Large intestine (tissue), 3 donors: ENCODE results near the gene ANKS1A. TPM values are rescaled to one million over a fixed set of nuclear protein-coding genes. Genes with fewer than 3 reads are reported as not detected.
"Not testable (repeated sequence)": the region's sequence is repeated elsewhere in the genome, so short reads cannot be mapped to it uniquely, and the experiment has no call there.

Source experiments
- DNase-seq, 2 donors: peaks; one replicate each; pipeline versions ENCODE4 v3.0.0 to v3.0.0-alpha.2; 2013
- H3K27ac ChIP-seq: one replicate; pipeline ENCODE4 v1.5.1; 2013; ENCODE audit warnings: low read length
- H3K27me3 ChIP-seq: 2 replicates; pipeline ENCODE4 v1.6.1; 2013; ENCODE audit warnings: low read length; ENCODE audit not compliant: control insufficient read depth, insufficient read depth
- H3K36me3 ChIP-seq: 2 replicates; pipeline ENCODE4 v1.6.1; 2013; ENCODE audit warnings: low read length; ENCODE audit not compliant: control insufficient read depth, insufficient read depth
- H3K4me1 ChIP-seq: one replicate; pipeline ENCODE4 v1.6.1; 2013; ENCODE audit warnings: low read length; ENCODE audit not compliant: control insufficient read depth, insufficient read depth
- H3K4me3 ChIP-seq: one replicate; pipeline ENCODE4 v1.5.1; 2013; ENCODE audit warnings: low read length
- H3K9me3 ChIP-seq: one replicate; pipeline ENCODE4 v1.6.1; 2013; ENCODE audit warnings: mild to moderate bottlenecking, low read depth, low read length, moderate library complexity; ENCODE audit not compliant: control insufficient read depth
- WGBS: methylation state at CpG from one replicate; pipeline ENCODE4 v1.1.5; 2013; ENCODE audit warnings: low lambda C conversion rate; ENCODE audit not compliant: insufficient coverage; 5-methylcytosine and 5-hydroxymethylcytosine counted together
- polyA plus RNA-seq: library from polyadenylated mRNA; unstranded; fragments of 120-200 nt; gene quantifications from one replicate; pipeline ENCODE4 v1.2.1, GENCODE V29; 2013

Gene ANKS1A
- polyA plus RNA-seq, 1 donor = 26.5 TPM

GRCh38 chr6:34897716-34898115 is 8.7 kb downstream of the ANKS1A start:
- no peak for DNase-seq
- peaks cover 2% of the 10 kb centered on the region for H3K36me3 ChIP-seq
- whole genome bisulfite sequencing = no CpG with 5 or more reads among the region's 1 CpG
- H3K27ac ChIP-seq = no peak overlapping the region
- no peaks in the 10 kb centered on the region for H3K27me3 ChIP-seq
- no peaks in the 10 kb centered on the region for H3K9me3 ChIP-seq
- H3K4me3 ChIP-seq = no peak overlapping the region
- peaks cover 16% of the 10 kb centered on the region for H3K4me1 ChIP-seq

DNA sequence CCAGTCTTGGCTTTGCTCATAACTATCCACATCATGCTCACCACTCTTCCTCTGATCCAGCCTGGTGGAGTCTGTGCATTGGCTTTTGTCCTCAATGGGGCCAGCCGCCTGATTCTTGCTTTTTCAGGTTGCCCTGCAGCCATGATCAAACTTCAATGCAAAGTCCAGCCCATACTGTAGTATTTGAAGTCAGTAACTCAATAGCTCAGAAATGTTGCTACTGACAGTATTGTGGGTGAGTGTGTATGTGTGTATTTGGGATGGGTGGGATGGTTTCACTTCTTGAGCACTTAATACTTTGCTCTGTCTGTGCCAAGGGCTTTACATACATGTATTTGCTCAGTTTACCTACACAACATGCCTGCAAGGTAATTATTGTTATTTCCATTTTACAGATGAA is 10.7 kb downstream of the ANKS1A start:
- H3K27ac ChIP-seq = peak overlapping the region; percentile 83
- peak in 1 of 2 donors; percentile 39 for DNase-seq
- not testable (repeated sequence) for H3K36me3 ChIP-seq, H3K9me3 ChIP-seq, H3K27me3 ChIP-seq, H3K4me3 ChIP-seq
- H3K4me1 ChIP-seq = peaks cover 17% of the 10 kb centered on the region
- WGBS = no CpG with 5 or more reads among the region's 1 CpG

- Histone ChIP-seq H3K4me3 (no peak overlapping the region), H3K27me3 (no peaks in the 10 kb centered on the region), H3K4me1 (peaks cover 20% of the 10 kb centered on the region), H3K27ac (peak overlapping the region; percentile 83), H3K9me3 (no peaks in the 10 kb centered on the region), H3K36me3 (peaks cover 2% of the 10 kb centered on the region)
- peak in 1 of 2 donors; percentile 39 for DNase-seq
- 50% methylated on average over 1 of the region's 4 CpGs for WGBS
Observed at GRCh38 chr6:34900321-34901031, 11.4 kb downstream of the ANKS1A start.

DNA sequence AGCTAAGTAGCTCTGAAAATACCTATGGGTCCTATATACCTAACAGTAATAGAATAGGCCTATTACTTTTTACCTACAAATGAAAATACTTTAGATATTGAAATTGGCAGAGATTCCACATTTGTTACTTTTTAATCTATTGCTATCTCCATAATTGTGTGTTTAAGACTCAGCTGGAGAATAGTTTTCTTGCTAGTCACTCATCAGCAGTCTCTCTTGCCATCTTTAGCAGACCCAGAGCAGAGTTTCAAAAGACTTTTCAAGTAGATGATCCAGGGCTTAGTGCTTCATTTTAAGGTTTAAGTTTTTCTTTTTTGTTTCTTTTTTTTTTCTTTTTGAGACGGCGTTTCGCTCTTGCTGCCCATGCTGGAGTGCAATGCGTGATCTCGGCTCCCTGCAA is 12.9 kb downstream of the ANKS1A start:
- no peak for DNase-seq
- Histone ChIP-seq H3K9me3 (no peaks in the 10 kb centered on the region), H3K4me1 (peaks cover 20% of the 10 kb centered on the region), H3K36me3 (peaks cover 2% of the 10 kb centered on the region), H3K27me3 (no peaks in the 10 kb centered on the region), H3K27ac (peak overlapping the region; percentile 26), H3K4me3 (no peak overlapping the region)
- WGBS = 100% methylated on average over 5 of the region's 5 CpGs

- no CpG with 5 or more reads among the region's 5 CpGs for WGBS
Observed at GRCh38 chr6:34904990-34905613, 16.0 kb downstream of the ANKS1A start.

GRCh38 chr6:34906826-34907225 is 17.8 kb downstream of the ANKS1A start:
- no CpG with 5 or more reads among the region's 2 CpGs for WGBS
- DNase-seq = no peak

More at GRCh38 chr6:34904990-34905613, 16.0 kb downstream of the ANKS1A start:
- no peaks in the 10 kb centered on the region for H3K9me3 ChIP-seq
- H3K27me3 ChIP-seq = no peaks in the 10 kb centered on the region
- peak; percentile 74 to 83 for DNase-seq
- H3K27ac ChIP-seq = peak overlapping the region; percentile 67
- no peak overlapping the region for H3K4me3 ChIP-seq
- peaks cover 12% of the 10 kb centered on the region for H3K4me1 ChIP-seq
- peaks cover 2% of the 10 kb centered on the region for H3K36me3 ChIP-seq

GRCh38 chr6:34908194-34908593 is 19.1 kb downstream of the ANKS1A start:
- Histone ChIP-seq H3K4me3 (no peak overlapping the region), H3K9me3 (no peaks in the 10 kb centered on the region), H3K27me3 (no peaks in the 10 kb centered on the region), H3K4me1 (peaks cover 4% of the 10 kb centered on the region), H3K27ac (no peak overlapping the region), H3K36me3 (no peaks in the 10 kb centered on the region)
- no peak for DNase-seq
- no CpG with 5 or more reads among the region's 3 CpGs for WGBS

More at GRCh38 chr6:34906826-34907225, 17.8 kb downstream of the ANKS1A start:
- no peaks in the 10 kb centered on the region for H3K27me3 ChIP-seq
- peaks cover 4% of the 10 kb centered on the region for H3K4me1 ChIP-seq
- no peaks in the 10 kb centered on the region for H3K36me3 ChIP-seq
- H3K27ac ChIP-seq = no peak overlapping the region
- H3K9me3 ChIP-seq = no peaks in the 10 kb centered on the region
- no peak overlapping the region for H3K4me3 ChIP-seq

- WGBS = 100% methylated on average over 2 of the region's 6 CpGs
- no peak for DNase-seq
Observed at GRCh38 chr6:34909320-34909883, 20.3 kb downstream of the ANKS1A start.

GRCh38 chr6:34911822-34912221 is 22.8 kb downstream of the ANKS1A start:
- H3K4me3 ChIP-seq = no peak overlapping the region
- no peak for DNase-seq
- H3K27ac ChIP-seq = no peak overlapping the region
- no peaks in the 10 kb centered on the region for H3K27me3 ChIP-seq
- no peaks in the 10 kb centered on the region for H3K36me3 ChIP-seq
- no peaks in the 10 kb centered on the region for H3K9me3 ChIP-seq
- H3K4me1 ChIP-seq = no peaks in the 10 kb centered on the region
- WGBS = 80% methylated on average over 2 of the region's 5 CpGs

More at GRCh38 chr6:34909320-34909883, 20.3 kb downstream of the ANKS1A start:
- Histone ChIP-seq H3K27ac (no peak overlapping the region), H3K9me3 (no peaks in the 10 kb centered on the region), H3K27me3 (no peaks in the 10 kb centered on the region), H3K4me3 (no peak overlapping the region), H3K36me3 (no peaks in the 10 kb centered on the region), H3K4me1 (peaks cover 4% of the 10 kb centered on the region)

DNA sequence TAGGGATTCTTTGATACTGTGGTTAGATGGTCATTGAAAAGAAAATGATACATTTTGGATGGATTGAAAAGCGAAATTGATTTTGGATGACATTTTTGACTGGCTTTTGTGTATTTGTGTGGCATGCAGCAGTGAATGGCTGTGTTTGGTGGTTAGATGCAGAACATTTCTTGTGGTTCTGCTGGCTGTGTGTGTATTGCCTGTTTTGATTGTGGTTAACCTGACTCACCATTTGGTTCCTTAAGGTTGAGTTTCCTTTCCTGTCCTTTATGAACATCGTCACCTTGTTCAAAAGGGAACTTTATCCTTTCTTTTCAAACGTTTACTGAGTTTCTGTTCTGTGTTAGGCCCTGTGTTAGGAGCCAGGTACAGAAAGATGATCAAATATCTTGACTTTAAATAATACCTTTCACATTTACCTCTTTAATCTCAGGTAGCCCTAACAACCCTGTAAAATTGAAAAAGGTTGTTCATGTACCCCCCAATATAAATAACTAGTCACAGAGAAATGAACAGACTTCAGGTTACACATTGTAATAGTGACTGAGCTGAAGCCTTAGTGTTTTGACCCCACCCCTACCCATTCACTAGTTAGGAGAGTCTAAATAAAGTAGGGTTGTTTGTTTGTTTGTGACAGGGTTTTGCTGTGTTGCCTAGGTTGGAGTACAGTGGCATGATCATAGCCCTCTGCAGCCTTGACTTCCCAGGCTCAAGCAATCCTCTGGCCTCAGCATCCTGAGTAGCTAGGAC is 23.8 kb downstream of the ANKS1A start:
- no peak for DNase-seq
- Histone ChIP-seq H3K27me3 (no peaks in the 10 kb centered on the region), H3K9me3 (no peaks in the 10 kb centered on the region), H3K36me3 (no peaks in the 10 kb centered on the region), H3K4me1 (no peaks in the 10 kb centered on the region), H3K4me3 (no peak overlapping the region), H3K27ac (no peak overlapping the region)
- WGBS = 83% methylated on average over 2 of the region's 3 CpGs
